Effector memory CD4-positive, alpha-beta T cell (primary cell): ENCODE data around the gene MAST1.
"Not testable (repeated sequence)": the region's sequence is repeated elsewhere in the genome, so short reads cannot be mapped to it uniquely, and the experiment has no call there.

Experiments used
- DNase-seq, 3 donors: peaks; one replicate each; pipeline ENCODE4 v3.0.0-alpha.2; 2020
- H3K27ac ChIP-seq: 2 replicates; pipeline ENCODE4 v1.7.0; 2013; ENCODE audit warnings: mild to moderate bottlenecking, low read length, moderate library complexity; ENCODE audit not compliant: insufficient read depth, poor library complexity, severe bottlenecking
- H3K27me3 ChIP-seq: replicated peaks from 2 replicates; pipeline ENCODE4 v1.7.0; 2013; ENCODE audit warnings: mild to moderate bottlenecking, low read length; ENCODE audit not compliant: insufficient read depth, control insufficient read depth, poor library complexity, severe bottlenecking
- H3K36me3 ChIP-seq: 2 replicates; pipeline ENCODE4 v1.7.0; 2013; ENCODE audit warnings: mild to moderate bottlenecking, low read length, moderate library complexity; ENCODE audit not compliant: control insufficient read depth, insufficient read depth
- H3K4me1 ChIP-seq: 2 replicates; pipeline ENCODE4 v1.7.0; 2013; ENCODE audit warnings: low read length, mild to moderate bottlenecking; ENCODE audit not compliant: control insufficient read depth, insufficient read depth, poor library complexity, severe bottlenecking
- H3K4me3 ChIP-seq: 2 replicates; pipeline ENCODE4 v1.7.0; 2013; ENCODE audit warnings: low read length, low read depth, mild to moderate bottlenecking; ENCODE audit not compliant: insufficient read depth, poor library complexity, severe bottlenecking
- H3K9me3 ChIP-seq: 2 replicates; pipeline ENCODE4 v1.7.0; 2013; ENCODE audit warnings: mild to moderate bottlenecking, low read length, moderate library complexity; ENCODE audit not compliant: control insufficient read depth

Gene MAST1

GRCh38 chr19:12885749-12886650, 47.7 kb downstream of the MAST1 start:
- H3K4me3 ChIP-seq: peak overlapping the region; percentile 49
- DNase-seq: no peak
- H3K9me3 ChIP-seq: peaks cover 3% of the 10 kb centered on the region
- peak overlapping the region; percentile 37 for H3K27ac ChIP-seq
- H3K27me3 ChIP-seq: no peaks in the 10 kb centered on the region
- peaks cover 8% of the 10 kb centered on the region for H3K4me1 ChIP-seq
- no peaks in the 10 kb centered on the region for H3K36me3 ChIP-seq

DNA sequence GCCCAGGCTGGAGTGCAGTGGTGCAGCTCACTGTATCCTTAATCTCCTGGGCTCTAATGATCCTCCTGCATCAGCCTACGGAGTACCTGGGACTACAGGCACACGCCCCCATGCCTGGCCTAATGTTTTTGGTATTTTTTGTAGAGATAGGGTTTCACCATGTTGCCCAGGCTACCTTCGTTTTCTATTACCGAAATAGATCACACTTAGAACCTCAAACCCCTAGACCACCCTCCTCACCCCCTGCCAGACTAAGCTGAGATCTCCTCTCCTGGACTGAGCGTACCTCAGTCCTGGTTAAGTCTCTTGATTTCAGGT, 48.3 kb downstream of the MAST1 start:
- peaks cover 12% of the 10 kb centered on the region for H3K4me1 ChIP-seq
- no peak overlapping the region for H3K27ac ChIP-seq
- no peak overlapping the region for H3K4me3 ChIP-seq
- H3K9me3 ChIP-seq: peaks cover 3% of the 10 kb centered on the region
- no peaks in the 10 kb centered on the region for H3K36me3 ChIP-seq
- DNase-seq: no peak
- H3K27me3 ChIP-seq: no peaks in the 10 kb centered on the region

DNA sequence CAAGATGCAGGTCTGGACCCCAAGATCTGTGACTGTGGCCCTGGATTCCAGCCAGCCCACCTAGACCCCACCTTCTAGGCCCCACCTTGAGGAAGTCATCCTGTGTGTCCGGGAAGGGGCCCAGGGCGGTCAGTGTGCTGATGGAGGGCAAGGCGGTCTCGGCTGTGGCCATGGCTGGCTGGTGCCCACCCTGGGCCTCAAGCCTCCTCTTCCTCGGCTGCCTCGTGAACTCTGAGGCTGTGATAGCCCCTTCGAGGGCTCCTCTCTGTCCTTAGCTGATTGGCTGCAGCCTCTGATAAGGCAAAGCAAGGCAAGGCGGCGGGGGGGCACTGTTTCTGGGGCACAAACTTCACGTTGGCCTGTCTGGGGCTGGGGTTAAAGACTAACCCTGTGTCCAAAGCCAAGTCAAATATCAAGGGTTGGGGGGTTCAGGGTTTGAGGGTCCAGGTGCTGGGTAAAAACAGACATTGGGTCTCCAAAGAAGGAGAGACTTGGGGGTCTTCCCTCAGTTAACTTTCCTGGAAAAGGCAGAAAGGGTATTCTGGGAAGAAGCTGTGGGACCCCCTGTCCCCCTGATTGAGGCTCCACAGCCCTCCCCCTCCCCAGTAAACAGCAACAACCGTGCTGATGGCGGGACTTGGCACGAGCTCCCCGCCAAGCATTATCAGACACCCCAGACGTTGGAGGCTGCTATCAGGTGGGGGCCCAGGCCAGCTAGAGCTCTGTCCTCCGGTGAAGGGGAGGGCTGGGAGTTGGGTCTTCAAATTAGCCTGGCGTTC, 48.8 kb downstream of the MAST1 start, which contains the start of gene KLF1:
Gene KLF1 (minus strand): TSS at position 233 of the 779 bp plus-strand sequence. CDS start 61 bp downstream, at position 172.
- H3K36me3 ChIP-seq: no peaks in the 10 kb centered on the region
- no peaks in the 10 kb centered on the region for H3K27me3 ChIP-seq
- peaks cover 3% of the 10 kb centered on the region for H3K9me3 ChIP-seq
- DNase-seq: no peak
- no peak within 1 kb of the TSS for H3K4me3 ChIP-seq
- H3K27ac ChIP-seq: no peak within 1 kb of the TSS
- H3K4me1 ChIP-seq: peaks cover 16% of the 10 kb centered on the region

- Histone ChIP-seq H3K36me3 (no peaks in the 10 kb centered on the region), H3K9me3 (peaks cover 3% of the 10 kb centered on the region), H3K4me3 (no peak overlapping the region), H3K4me1 (peaks cover 16% of the 10 kb centered on the region), H3K27ac (no peak overlapping the region), H3K27me3 (no peaks in the 10 kb centered on the region)
- no peak for DNase-seq
Observed at GRCh38 chr19:12888006-12888603, 49.8 kb downstream of the MAST1 start.

- Histone ChIP-seq H3K36me3 (peaks cover 10% of the 10 kb centered on the region), H3K4me1 (peaks cover 15% of the 10 kb centered on the region), H3K27ac (peak overlapping the region; percentile 56)
- H3K27me3 ChIP-seq, H3K9me3 ChIP-seq, H3K4me3 ChIP-seq, DNase-seq: not testable (repeated sequence)
Observed at GRCh38 chr19:12890299-12890786, 52.0 kb downstream of the MAST1 start.

DNA sequence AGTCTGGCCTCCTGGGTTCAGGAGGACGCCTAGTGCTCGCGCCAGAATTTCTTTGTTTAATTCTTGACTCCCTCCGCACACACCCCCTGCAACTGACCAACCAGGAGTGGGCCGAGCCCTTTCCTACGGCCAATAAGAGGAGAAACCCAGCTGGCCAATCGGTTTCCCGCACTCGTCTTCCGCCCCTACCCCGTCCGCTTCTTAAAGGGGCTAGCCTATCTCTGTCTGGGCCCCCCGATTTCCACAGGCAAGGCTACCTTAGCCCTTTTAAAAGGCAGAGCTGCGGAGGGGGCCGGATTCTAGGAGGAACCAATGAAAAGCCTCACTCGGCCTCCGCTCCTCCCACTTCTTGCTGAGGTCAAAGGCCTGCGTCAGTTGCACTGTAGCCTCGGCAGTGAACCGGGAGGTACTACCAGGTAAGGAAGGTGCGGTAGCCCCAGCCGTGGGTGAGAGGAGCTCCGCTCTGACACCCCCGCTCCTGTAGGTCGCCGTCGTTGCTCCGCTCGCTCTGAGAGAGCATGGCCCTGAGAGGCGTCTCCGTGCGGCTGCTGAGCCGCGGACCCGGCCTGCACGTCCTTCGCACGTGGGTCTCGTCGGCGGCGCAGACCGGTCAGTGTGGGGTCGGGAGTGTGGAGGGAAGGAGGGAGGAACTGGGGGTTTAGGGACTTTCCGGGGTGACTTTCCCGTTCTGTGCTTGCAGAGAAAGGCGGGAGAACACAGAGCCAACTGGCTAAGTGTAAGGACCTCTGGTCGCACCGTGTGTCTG, 52.7 kb downstream of the MAST1 start, which contains the start of gene GCDH:
Gene GCDH (plus strand): TSS at position 374 of the 766 bp plus-strand sequence. CDS start 145 bp downstream, at position 519.
- Histone ChIP-seq H3K4me1 (peaks cover 9% of the 10 kb centered on the region), H3K9me3 (no peaks in the 10 kb centered on the region), H3K27me3 (no peaks in the 10 kb centered on the region), H3K4me3 (peak within 1 kb of the TSS; percentile 56), H3K27ac (peak within 1 kb of the TSS; percentile 56), H3K36me3 (peaks cover 12% of the 10 kb centered on the region)
- peak; percentile 91 to 96 (median 95) for DNase-seq

DNA sequence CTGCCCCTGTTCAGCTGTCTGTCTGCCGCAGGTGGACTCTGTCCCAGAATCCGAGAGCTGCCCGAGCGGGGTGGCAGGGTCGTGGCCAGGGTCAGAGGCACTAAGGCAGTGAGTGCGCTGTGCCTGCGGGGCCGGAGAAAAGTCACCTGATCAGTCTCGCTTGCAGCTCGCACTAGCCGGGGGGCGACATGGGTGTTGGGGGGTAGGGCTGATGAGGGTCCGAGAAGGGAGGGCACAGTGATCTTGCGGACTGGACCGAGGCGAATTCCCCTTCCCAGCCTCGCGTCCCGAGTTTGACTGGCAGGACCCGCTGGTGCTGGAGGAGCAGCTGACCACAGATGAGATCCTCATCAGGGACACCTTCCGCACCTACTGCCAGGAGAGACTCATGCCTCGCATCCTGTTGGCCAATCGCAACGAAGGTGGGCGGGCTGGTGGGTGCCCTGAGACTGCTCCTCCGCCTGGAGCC, 53.3 kb downstream of the MAST1 start:
- Histone ChIP-seq H3K27ac (peak overlapping the region; percentile 56), H3K4me1 (peaks cover 9% of the 10 kb centered on the region)

GRCh38 chr19:12893582-12893981, 55.3 kb downstream of the MAST1 start:
- DNase-seq: no peak
- Histone ChIP-seq H3K36me3 (peaks cover 31% of the 10 kb centered on the region), H3K27ac (no peak overlapping the region), H3K27me3 (no peaks in the 10 kb centered on the region), H3K4me1 (peaks cover 9% of the 10 kb centered on the region), H3K9me3 (no peaks in the 10 kb centered on the region), H3K4me3 (no peak overlapping the region)

More for the DNA sequence above, 53.3 kb downstream of the MAST1 start:
- Histone ChIP-seq H3K36me3 (peaks cover 17% of the 10 kb centered on the region), H3K4me3 (peak overlapping the region; percentile 56), H3K9me3 (no peaks in the 10 kb centered on the region), H3K27me3 (no peaks in the 10 kb centered on the region)
- no peak for DNase-seq

DNA sequence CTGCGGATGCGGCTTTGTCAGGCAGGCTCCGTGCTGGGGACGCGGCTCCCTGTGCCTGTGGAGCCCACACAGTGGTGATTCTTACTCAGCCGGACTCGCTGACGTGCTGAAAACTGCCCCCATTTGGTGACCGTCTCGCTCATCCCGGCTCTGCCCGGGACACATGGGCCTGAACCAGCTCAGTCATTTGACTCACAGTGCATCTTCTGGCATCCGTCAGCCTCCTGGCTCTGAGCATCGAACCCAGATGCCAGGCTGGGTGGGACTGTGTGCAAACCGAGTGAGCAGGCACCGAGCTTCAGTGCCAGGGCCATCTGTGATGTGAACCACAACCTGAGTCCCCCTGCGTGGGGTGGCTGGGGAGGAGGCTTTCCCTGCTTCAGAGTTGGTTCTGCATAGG, 58.1 kb downstream of the MAST1 start:
- peaks cover 6% of the 10 kb centered on the region for H3K4me1 ChIP-seq
- H3K4me3 ChIP-seq: no peak overlapping the region
- no peak for DNase-seq
- no peaks in the 10 kb centered on the region for H3K9me3 ChIP-seq
- no peaks in the 10 kb centered on the region for H3K27me3 ChIP-seq
- peaks cover 46% of the 10 kb centered on the region for H3K36me3 ChIP-seq
- no peak overlapping the region for H3K27ac ChIP-seq
